Body of pancreas (tissue), 4 donors: Measurements from ENCODE around the gene EPHB1.

ENCODE experiments used
- POLR2A ChIP-seq, 3 donors: fragments of 450-650 bp; IDR thresholded peaks; one replicate each; pipeline ENCODE4 v1.6.1; 2016; ENCODE audit warnings: antibody characterized with exemption in 3 of 3, mild to moderate bottlenecking in 2 of 3
- TF ChIP-seq, protein P1 (sequence below), 7 experiments: fragments of 450-650 bp in 4 of 7; fragments of 200-600 bp in 3 of 7; sonication (generic) in 3 of 7; IDR thresholded peaks; one replicate each; pipeline ENCODE4 v1.5.1; 2016 to 2019; ENCODE audit warnings: antibody characterized with exemption in 7 of 7

GRCh38 chr3:134933997-134934396, 138.9 kb downstream of the EPHB1 start:
- TF ChIP-seq POLR2A (IDR thresholded peaks at IDR 0.05), result no peak
- TF ChIP-seq, protein P1, sequence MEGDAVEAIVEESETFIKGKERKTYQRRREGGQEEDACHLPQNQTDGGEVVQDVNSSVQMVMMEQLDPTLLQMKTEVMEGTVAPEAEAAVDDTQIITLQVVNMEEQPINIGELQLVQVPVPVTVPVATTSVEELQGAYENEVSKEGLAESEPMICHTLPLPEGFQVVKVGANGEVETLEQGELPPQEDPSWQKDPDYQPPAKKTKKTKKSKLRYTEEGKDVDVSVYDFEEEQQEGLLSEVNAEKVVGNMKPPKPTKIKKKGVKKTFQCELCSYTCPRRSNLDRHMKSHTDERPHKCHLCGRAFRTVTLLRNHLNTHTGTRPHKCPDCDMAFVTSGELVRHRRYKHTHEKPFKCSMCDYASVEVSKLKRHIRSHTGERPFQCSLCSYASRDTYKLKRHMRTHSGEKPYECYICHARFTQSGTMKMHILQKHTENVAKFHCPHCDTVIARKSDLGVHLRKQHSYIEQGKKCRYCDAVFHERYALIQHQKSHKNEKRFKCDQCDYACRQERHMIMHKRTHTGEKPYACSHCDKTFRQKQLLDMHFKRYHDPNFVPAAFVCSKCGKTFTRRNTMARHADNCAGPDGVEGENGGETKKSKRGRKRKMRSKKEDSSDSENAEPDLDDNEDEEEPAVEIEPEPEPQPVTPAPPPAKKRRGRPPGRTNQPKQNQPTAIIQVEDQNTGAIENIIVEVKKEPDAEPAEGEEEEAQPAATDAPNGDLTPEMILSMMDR (IDR thresholded peaks at IDR 0.05), result no peak
